Transverse colon (tissue), 4 donors: ENCODE data around the gene KRTAP29-1.
A peak's percentile ranks its signal among the peaks of the same experiment; 100 is the strongest.

ENCODE experiments used
- POLR2AphosphoS5 ChIP-seq, 3 donors: sonication (generic); formaldehyde crosslinking; IDR thresholded peaks; one replicate each; pipeline ENCODE4 v1.6.1; 2016; ENCODE audit warnings: antibody characterized with exemption in 3 of 3
- TF ChIP-seq, protein P1 (sequence below), 5 experiments: fragments of 200-600 bp in 3 of 5; fragments of 450-650 bp in 2 of 5; sonication (generic) in 3 of 5; IDR thresholded peaks; 1 replicate in 2 of 5; 2 replicates in 3 of 5; pipeline ENCODE4 v1.5.1; 2016 to 2017; ENCODE audit warnings: antibody characterized with exemption in 5 of 5, inconsistent platforms in 3 of 5, mild to moderate bottlenecking in 2 of 5, moderate library complexity in 1 of 5

DNA sequence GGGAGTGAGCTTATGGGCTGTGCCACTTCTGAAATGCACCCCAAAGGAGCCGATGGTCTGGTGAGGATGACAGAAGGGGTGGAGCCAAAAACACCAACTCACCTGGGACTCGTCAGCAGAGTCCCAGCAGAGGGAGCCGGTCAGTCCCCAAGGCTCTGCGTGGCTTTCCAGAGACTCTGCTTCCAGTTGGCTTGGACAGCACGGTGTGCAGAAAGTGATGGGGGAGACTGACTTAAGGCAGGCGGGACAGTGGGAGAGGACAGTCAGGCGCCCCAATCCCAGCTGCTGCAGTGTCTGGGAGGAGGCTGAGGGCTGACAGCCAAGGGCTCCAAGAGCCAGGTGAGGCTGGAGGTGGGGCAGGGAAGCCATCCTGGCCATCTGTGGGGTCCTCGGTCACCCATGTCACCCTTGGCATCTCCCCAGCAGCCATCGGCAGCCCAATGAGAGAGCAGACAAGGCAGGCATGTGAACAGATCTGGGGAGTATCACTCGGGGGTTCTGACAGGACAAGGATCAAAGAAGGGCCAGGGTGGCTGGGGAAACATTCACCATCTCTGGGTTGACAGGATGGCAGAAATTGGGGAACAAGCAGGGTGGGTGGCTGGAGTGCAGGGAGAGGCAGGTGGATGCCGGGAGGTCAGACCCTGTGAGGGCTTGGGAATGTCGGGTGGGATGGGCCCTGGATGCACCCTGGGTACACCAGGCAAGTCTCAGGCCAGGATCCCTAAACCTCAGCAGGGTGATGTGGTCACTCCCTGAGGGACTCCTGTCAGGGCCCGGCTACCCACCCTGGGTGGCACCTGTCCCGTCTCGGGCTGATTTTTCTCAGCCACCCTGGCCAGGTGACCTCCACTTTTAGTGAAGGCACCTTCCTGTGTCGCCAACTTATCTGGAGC lies 21.8 kb upstream of the KRTAP29-1 start:
- TF ChIP-seq, protein P1, sequence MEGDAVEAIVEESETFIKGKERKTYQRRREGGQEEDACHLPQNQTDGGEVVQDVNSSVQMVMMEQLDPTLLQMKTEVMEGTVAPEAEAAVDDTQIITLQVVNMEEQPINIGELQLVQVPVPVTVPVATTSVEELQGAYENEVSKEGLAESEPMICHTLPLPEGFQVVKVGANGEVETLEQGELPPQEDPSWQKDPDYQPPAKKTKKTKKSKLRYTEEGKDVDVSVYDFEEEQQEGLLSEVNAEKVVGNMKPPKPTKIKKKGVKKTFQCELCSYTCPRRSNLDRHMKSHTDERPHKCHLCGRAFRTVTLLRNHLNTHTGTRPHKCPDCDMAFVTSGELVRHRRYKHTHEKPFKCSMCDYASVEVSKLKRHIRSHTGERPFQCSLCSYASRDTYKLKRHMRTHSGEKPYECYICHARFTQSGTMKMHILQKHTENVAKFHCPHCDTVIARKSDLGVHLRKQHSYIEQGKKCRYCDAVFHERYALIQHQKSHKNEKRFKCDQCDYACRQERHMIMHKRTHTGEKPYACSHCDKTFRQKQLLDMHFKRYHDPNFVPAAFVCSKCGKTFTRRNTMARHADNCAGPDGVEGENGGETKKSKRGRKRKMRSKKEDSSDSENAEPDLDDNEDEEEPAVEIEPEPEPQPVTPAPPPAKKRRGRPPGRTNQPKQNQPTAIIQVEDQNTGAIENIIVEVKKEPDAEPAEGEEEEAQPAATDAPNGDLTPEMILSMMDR (IDR thresholded peaks at IDR 0.05): peak in 2 of 5 experiments; percentile 18 to 24
- no peak for TF ChIP-seq POLR2AphosphoS5 (IDR thresholded peaks at IDR 0.05)
